ENCODE data around the gene DTD1.

Gene DTD1

GRCh38 chr20:18705490-18705889 is 117.6 kb downstream of the DTD1 start:
- no peak for DNase-seq (ENCODE audit: low spot score)

- DNase-seq (ENCODE audit: low spot score), result no peak
Observed at GRCh38 chr20:18705910-18706309, 118.1 kb downstream of the DTD1 start.

- no peak for DNase-seq (ENCODE audit: low spot score)
Observed at GRCh38 chr20:18712131-18712530, 124.3 kb downstream of the DTD1 start.

GRCh38 chr20:18712882-18713281 is 125.0 kb downstream of the DTD1 start:
- no peak for DNase-seq (ENCODE audit: low spot score)

GRCh38 chr20:18715564-18715963 is 127.7 kb downstream of the DTD1 start:
- DNase-seq (ENCODE audit: low spot score), result no peak

- no peak for DNase-seq (ENCODE audit: low spot score)
Observed at GRCh38 chr20:18717062-18717461, 129.2 kb downstream of the DTD1 start.

- no peak for DNase-seq (ENCODE audit: low spot score)
Observed at GRCh38 chr20:18718129-18718528, 130.3 kb downstream of the DTD1 start.

GRCh38 chr20:18719426-18719825 is 131.6 kb downstream of the DTD1 start:
- DNase-seq (ENCODE audit: low spot score), result no peak

- DNase-seq (ENCODE audit: low spot score), result no peak
Observed at GRCh38 chr20:18721551-18722115, 133.8 kb downstream of the DTD1 start.

- no peak for DNase-seq (ENCODE audit: low spot score)
Observed at GRCh38 chr20:18722371-18722770, 134.5 kb downstream of the DTD1 start.

GRCh38 chr20:18724077-18724476 is 136.2 kb downstream of the DTD1 start:
- no peak for DNase-seq (ENCODE audit: low spot score)

- no peak for DNase-seq (ENCODE audit: low spot score)
Observed at GRCh38 chr20:18724788-18725464, 137.1 kb downstream of the DTD1 start.

GRCh38 chr20:18727032-18727508 is 139.2 kb downstream of the DTD1 start:
- peak; percentile 1 for DNase-seq (ENCODE audit: low spot score)

GRCh38 chr20:18728165-18728869 is 140.5 kb downstream of the DTD1 start:
- DNase-seq (ENCODE audit: low spot score), result no peak

GRCh38 chr20:18728870-18729224 is 141.0 kb downstream of the DTD1 start:
- no peak for DNase-seq (ENCODE audit: low spot score)

GRCh38 chr20:18729231-18729825 is 141.5 kb downstream of the DTD1 start:
- DNase-seq (ENCODE audit: low spot score), result no peak

GRCh38 chr20:18731940-18732339 is 144.1 kb downstream of the DTD1 start:
- DNase-seq (ENCODE audit: low spot score), result no peak

- no peak for DNase-seq (ENCODE audit: low spot score)
Observed at GRCh38 chr20:18734525-18735189, 146.8 kb downstream of the DTD1 start.

- no peak for DNase-seq (ENCODE audit: low spot score)
Observed at GRCh38 chr20:18737140-18737539, 149.3 kb downstream of the DTD1 start.

GRCh38 chr20:18738055-18738454 is 150.2 kb downstream of the DTD1 start:
- DNase-seq (ENCODE audit: low spot score), result peak; percentile 80

- DNase-seq (ENCODE audit: low spot score), result no peak
Observed at GRCh38 chr20:18738888-18739287, 151.0 kb downstream of the DTD1 start.

GRCh38 chr20:18739751-18740166 is 151.9 kb downstream of the DTD1 start:
- no peak for DNase-seq (ENCODE audit: low spot score)

All from LoVo (cell line).